Measurements from ENCODE around the gene HIPK2. TPM values are rescaled to one million over a fixed set of nuclear protein-coding genes. Genes with fewer than 3 reads are reported as not detected.

HIPK2 gene
- total RNA-seq, 1 donor from 2014 or later: 23.0 TPM

- H3K9me3 Mint-ChIP-seq: no peaks in the 10 kb centered on the region
- CTCF ChIA-PET: interaction anchor here (2.6 kb wide), 1 partner anchor 122 kb away, joined by 11 read pairs; no protein-coding TSS in a partner anchor
- DNase-seq (no peak), ATAC-seq (ENCODE audit: low read depth) (no peak)
- POLR2A ChIA-PET: interaction anchor here (2.0 kb wide), 1 partner anchor 9 kb away, joined by 6 read pairs; the partner anchor contains the start of gene HIPK2
- H3K4me3 Mint-ChIP-seq: no peak overlapping the region
- H3K4me1 Mint-ChIP-seq: peaks cover 49% of the 10 kb centered on the region
- TF ChIP-seq, protein P1, sequence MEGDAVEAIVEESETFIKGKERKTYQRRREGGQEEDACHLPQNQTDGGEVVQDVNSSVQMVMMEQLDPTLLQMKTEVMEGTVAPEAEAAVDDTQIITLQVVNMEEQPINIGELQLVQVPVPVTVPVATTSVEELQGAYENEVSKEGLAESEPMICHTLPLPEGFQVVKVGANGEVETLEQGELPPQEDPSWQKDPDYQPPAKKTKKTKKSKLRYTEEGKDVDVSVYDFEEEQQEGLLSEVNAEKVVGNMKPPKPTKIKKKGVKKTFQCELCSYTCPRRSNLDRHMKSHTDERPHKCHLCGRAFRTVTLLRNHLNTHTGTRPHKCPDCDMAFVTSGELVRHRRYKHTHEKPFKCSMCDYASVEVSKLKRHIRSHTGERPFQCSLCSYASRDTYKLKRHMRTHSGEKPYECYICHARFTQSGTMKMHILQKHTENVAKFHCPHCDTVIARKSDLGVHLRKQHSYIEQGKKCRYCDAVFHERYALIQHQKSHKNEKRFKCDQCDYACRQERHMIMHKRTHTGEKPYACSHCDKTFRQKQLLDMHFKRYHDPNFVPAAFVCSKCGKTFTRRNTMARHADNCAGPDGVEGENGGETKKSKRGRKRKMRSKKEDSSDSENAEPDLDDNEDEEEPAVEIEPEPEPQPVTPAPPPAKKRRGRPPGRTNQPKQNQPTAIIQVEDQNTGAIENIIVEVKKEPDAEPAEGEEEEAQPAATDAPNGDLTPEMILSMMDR (IDR thresholded peaks at IDR 0.05): no peak
- intact Hi-C loops (cut with micrococcal nuclease): no loop called here
- no peaks in the 10 kb centered on the region for H3K27me3 Mint-ChIP-seq
- no peak overlapping the region for H3K27ac Mint-ChIP-seq
- H3K36me3 Mint-ChIP-seq (ENCODE audit: low read depth): peaks cover 4% of the 10 kb centered on the region
Observed at GRCh38 chr7:139768249-139768824, 9.5 kb downstream of the HIPK2 start.

DNA sequence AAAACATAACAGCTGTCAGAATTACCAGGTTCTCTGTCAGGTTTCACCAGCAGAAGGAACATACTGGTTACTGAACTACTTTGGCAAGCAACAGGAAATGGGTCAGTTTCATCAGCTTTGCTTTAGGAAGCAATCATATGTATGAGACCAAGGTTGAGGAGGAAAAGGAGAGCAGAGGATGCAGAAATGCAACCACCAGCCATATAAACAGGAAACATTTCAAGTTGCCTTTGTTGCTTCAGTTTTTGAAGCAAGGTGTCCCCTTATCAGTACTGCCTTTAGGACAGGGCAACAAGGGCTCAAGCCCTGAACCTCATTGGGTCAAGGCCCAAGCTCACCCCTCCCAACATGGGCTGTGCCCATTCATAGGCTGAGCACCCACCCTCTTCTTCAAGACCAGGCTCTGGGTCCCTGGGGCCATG lies 10.2 kb downstream of the HIPK2 start:
- Mint-ChIP-seq H3K4me3 (no peak overlapping the region), H3K4me1 (peaks cover 42% of the 10 kb centered on the region), H3K36me3 (ENCODE audit: low read depth) (peaks cover 7% of the 10 kb centered on the region), H3K27ac (peak overlapping the region; percentile 33), H3K27me3 (no peaks in the 10 kb centered on the region), H3K9me3 (no peaks in the 10 kb centered on the region)
- ATAC-seq (ENCODE audit: low read depth) (peak; percentile 45), DNase-seq (no peak)
- ChIA-PET POLR2A (interaction anchor here (2.0 kb wide), 1 partner anchor 10 kb away, joined by 6 read pairs; the partner anchor contains the start of gene HIPK2), CTCF (interaction anchor here (2.6 kb wide), 1 partner anchor 121 kb away, joined by 11 read pairs; no protein-coding TSS in a partner anchor)
- intact Hi-C loops (cut with micrococcal nuclease): no loop called here
- TF ChIP-seq, protein P1 (IDR thresholded peaks at IDR 0.05): no peak

DNA sequence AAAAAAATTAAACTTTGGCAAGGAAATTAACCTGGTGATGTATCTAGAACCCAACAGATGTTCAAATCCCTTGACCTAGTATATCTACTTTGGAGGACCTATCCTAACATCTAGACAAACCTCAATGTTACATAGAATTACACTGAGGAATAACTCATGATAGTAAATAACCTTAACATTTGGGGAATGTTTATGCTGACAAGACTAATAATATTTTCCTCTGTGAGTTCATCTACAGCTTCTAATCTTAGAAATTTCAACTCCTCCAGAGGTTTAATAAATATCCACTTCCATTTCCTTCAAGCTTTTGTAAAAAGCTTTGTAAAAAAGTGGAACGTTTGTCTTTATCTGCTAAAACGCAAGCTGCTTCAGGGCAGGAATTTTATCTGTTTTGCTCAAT lies 12.7 kb downstream of the HIPK2 start:
- H3K4me1 Mint-ChIP-seq: peaks cover 28% of the 10 kb centered on the region
- ChIA-PET POLR2A (no interaction called here), CTCF (no interaction called here)
- TF ChIP-seq, protein P1 (IDR thresholded peaks at IDR 0.05): no peak
- no peak overlapping the region for H3K4me3 Mint-ChIP-seq
- H3K27me3 Mint-ChIP-seq: no peaks in the 10 kb centered on the region
- no peaks in the 10 kb centered on the region for H3K9me3 Mint-ChIP-seq
- no peak overlapping the region for H3K27ac Mint-ChIP-seq
- peaks cover 10% of the 10 kb centered on the region for H3K36me3 Mint-ChIP-seq (ENCODE audit: low read depth)
- ATAC-seq (ENCODE audit: low read depth) (no peak), DNase-seq (no peak)
- intact Hi-C loops (cut with micrococcal nuclease): no loop called here

GRCh38 chr7:139763330-139763729 lies 14.5 kb downstream of the HIPK2 start:
- intact Hi-C loops (cut with micrococcal nuclease): no loop called here
- TF ChIP-seq, protein P1 (IDR thresholded peaks at IDR 0.05): no peak
- H3K9me3 Mint-ChIP-seq: no peaks in the 10 kb centered on the region
- no peaks in the 10 kb centered on the region for H3K27me3 Mint-ChIP-seq
- ChIA-PET POLR2A (no interaction called here), CTCF (no interaction called here)
- H3K4me1 Mint-ChIP-seq: peaks cover 18% of the 10 kb centered on the region
- no peak for ATAC-seq (ENCODE audit: low read depth)
- H3K36me3 Mint-ChIP-seq (ENCODE audit: low read depth): peaks cover 6% of the 10 kb centered on the region
- no peak overlapping the region for H3K27ac Mint-ChIP-seq
- no peak overlapping the region for H3K4me3 Mint-ChIP-seq
- DNase-seq: no peak

- POLR2A ChIA-PET: no interaction called here
- TF ChIP-seq, protein P1 (IDR thresholded peaks at IDR 0.05): no peak
- DNase-seq (no peak), ATAC-seq (ENCODE audit: low read depth) (no peak)
- Mint-ChIP-seq H3K27me3 (no peaks in the 10 kb centered on the region), H3K36me3 (ENCODE audit: low read depth) (peaks cover 6% of the 10 kb centered on the region), H3K4me3 (no peak overlapping the region), H3K27ac (no peak overlapping the region), H3K4me1 (peaks cover 14% of the 10 kb centered on the region), H3K9me3 (no peaks in the 10 kb centered on the region)
- intact Hi-C loops (cut with micrococcal nuclease): no loop called here
- CTCF ChIA-PET: no interaction called here
Observed at GRCh38 chr7:139762886-139763285, 14.9 kb downstream of the HIPK2 start.

Measured in activated B cell treated with CpG ODN at 0.5 μM for 24 hours (primary cell).